DOHH2 (cell line): ENCODE measurements around the gene DIP2C.

Experiments
- CTCF ChIP-seq: fragments of 200-600 bp; sonication (generic); IDR thresholded peaks from one replicate; pipeline ENCODE4 v1.5.1; 2014; ENCODE audit warnings: antibody characterized with exemption, mild to moderate bottlenecking, low read depth, low read length; ENCODE audit not compliant: poor library complexity, severe bottlenecking
- EZH2phosphoT487 ChIP-seq: fragments of 200-600 bp; sonication (generic); IDR thresholded peaks from 2 replicates; pipeline ENCODE4 v1.6.1; 2017; ENCODE audit warnings: borderline replicate concordance, mild to moderate bottlenecking, antibody characterized with exemption, low read length, moderate library complexity, mixed read lengths

GRCh38 chr10:529468-530230 lies 159.8 kb downstream of the DIP2C start:
- TF ChIP-seq CTCF (no peak), EZH2phosphoT487 (no peak)
